ENCODE measurements around the gene HJV.
"Not testable (repeated sequence)": the region's sequence is repeated elsewhere in the genome, so short reads cannot be mapped to it uniquely, and the experiment has no call there.

The HJV gene

DNA sequence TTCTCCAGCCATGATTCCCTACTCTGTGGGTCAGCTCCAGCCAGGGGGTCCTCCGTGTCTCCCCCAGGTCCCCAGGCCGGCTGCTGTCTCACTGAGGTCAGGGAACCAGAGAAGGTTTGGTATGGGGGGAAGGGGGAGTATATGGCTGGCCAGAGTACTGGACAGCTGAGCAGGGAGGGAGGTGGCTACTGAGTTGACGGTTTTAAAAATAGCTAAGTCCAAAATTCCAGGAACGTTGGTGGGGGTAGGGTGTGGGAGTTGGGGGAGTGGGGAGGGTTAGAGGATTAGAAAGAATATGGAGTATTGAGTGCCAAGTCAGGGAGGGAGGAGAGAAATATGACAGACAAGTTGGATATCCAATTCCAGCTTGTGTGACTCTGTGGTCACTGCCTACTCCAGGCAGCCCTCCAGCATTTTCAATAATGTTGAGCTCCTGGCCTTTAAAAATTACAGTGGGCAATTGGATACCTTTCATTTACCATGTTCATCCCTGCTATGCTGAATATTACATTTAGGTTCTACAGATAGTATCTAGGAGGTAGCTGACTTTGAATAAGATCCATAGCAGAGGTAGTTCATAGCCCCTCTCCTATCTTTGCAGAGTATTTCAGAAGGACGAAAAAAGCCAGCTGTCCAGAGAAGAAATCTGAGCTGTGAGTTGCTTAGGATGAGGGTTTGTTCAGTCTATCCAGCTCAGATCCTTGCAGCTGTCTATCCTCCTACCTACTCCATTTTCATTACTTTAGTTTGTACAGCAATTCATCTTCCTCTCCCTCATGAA is at the start of gene HJV:
Gene HJV, minus strand, starts transcription at position 114 of the 781 bp plus-strand sequence. CDS start 1,504 bp downstream, outside the sequence.
- in situ Hi-C loops (cut with MboI; ENCODE audit: low sequenced_read_pairs): no loop called here

DNA sequence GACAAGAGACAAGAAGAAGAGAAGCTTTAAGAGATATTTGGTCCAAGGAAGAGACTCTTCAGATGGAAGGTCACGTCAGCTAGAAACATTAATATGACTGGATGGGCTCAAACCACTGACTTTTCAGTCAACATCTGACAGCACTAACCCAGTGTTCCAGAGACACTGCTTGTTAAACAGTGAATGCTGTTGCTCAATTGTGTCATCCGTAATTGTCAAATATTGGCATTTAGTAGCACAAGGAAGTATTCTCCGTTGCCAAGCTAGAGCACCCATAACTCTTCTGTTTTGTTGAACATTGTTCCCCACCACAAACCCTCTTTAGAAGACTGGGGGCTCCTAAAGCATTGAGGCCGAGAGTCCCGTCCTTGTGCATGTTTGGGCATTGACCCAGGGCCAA is 37.6 kb upstream of the HJV start:
- in situ Hi-C loops (cut with MboI; ENCODE audit: low sequenced_read_pairs): not testable (repeated sequence)

GRCh38 chr1:146051852-146052676 is 30.5 kb upstream of the HJV start:
- in situ Hi-C loops (cut with MboI; ENCODE audit: low sequenced_read_pairs): not testable (repeated sequence)

GRCh38 chr1:146051452-146051851 is 29.9 kb upstream of the HJV start:
- in situ Hi-C loops (cut with MboI; ENCODE audit: low sequenced_read_pairs): no loop called here

- in situ Hi-C loops (cut with MboI; ENCODE audit: low sequenced_read_pairs): not testable (repeated sequence)
Measured at GRCh38 chr1:146050652-146050963, 29.1 kb upstream of the HJV start.

DNA sequence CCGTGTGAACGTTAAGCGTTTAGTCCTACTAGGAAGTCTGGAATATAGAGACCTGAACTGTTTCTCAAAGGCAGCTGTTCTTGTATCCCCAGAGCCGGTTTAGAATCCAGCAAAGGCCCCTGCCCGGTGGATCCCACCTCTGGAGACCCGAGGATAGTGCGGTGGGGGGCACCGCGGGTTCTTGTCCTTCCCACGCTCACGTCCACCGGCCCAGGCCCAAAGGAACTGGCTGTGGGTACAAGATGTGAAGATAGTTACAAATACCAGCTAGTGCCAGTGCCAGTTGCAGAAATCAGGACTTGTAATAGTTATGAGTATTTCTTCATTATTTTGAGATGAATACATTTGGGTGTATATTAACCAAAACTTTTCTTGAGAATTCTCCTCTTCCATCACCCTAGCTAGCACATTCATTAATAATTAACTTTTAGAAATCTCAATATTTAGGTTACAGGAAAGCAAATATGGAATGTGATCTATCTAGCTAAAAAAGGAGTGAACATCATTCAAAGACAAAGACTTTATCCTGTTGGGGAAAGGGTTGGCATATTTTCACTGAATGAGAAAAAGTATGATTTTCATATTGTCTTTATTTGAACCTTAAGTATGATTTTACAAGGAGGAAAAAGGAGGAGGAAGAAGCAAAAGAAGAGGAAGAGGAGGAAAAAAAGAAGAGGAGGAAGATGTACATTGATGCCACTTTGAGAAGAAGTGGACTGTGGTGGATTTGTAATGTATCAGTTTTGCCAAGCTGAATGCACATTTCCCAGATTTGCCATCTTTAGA is 28.5 kb upstream of the HJV start:
- in situ Hi-C loops (cut with MboI; ENCODE audit: low sequenced_read_pairs): not testable (repeated sequence)

DNA sequence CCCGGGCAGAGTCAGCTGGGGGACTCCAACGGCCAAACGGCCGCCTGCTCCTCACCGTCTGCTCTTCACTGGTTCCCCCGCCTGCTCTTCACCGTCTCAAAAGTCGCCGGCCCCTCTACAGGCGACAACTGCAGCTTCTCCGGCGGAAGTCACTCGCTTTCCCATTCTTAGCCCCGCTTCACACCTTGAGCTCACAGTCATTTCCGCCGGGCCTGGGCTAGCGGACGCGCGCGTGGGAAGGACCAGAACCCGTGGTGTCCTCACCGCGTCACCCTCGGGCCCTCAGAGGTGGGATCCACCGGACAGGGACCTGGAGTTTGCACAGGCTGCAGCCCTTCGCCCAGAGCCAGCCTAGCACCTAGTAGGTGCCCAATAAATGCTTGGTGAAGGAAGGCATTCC is 27.9 kb upstream of the HJV start:
- in situ Hi-C loops (cut with MboI; ENCODE audit: low sequenced_read_pairs): no loop called here

DNA sequence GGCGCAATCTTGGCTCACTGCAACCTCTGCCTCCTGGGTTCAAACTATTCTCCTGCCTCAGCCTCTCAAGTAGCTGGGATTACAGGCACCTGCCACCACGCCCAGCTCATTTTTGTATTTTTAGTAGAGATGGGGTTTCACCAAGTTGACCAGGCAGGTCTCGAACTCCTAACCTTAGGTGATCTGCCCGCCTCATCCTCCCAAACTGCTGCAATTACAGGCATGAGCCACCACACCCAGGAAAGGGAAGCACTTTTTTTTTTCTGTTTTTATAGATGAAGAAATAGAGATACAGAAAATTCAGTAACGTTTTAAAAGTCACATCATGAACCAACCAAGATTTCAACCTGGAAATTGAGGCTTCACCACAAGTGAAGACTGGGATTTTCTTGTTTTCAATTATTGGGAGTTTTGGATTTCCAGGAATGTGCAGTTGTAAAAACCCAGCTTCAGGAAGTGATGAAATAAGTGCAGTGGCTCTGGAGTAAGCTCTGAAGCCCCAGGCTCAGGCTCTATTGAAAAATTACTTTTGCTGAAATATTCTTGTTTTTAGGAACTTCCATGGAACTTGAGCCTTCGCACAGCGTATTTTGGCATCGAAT is 27.1 kb upstream of the HJV start:
- in situ Hi-C loops (cut with MboI; ENCODE audit: low sequenced_read_pairs): not testable (repeated sequence)

- in situ Hi-C loops (cut with MboI; ENCODE audit: low sequenced_read_pairs): no loop called here
Measured at GRCh38 chr1:146046664-146047063, 25.1 kb upstream of the HJV start.

GRCh38 chr1:146039844-146040194 is 18.3 kb upstream of the HJV start:
- in situ Hi-C loops (cut with MboI; ENCODE audit: low sequenced_read_pairs): no loop called here

DNA sequence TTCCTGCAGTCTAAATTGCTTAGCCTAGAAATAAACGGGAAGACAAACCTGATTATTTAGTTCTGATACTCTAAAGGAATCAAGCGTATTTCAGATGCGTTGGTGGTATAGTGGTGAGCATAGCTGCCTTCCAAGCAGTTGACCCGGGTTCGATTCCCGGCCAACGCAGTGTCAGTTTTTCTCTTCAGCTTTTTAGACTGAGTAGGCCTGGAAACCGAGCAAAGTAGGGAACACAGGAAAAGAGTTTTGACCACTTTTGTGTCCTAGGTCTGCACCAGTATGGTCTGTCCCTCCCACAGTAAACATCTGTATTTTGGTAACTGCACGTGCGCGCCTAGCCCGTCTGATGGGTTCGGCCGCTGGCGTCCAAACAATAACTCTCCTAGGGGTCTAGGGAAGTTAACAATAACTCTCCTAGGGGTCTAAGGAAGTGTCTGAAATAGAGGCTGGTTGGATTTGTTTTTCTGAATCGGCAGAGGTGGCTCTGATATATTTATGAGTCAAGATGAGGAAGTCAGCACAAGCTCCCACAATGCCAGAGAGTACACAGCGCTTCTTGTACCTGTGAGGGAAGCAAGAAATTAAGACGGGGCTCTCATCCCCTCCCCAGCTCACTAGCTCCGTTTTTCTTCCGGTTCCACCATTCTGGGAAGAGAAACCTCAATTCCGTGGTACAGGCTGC is 15.6 kb upstream of the HJV start:
- in situ Hi-C loops (cut with MboI; ENCODE audit: low sequenced_read_pairs): no loop called here

DNA sequence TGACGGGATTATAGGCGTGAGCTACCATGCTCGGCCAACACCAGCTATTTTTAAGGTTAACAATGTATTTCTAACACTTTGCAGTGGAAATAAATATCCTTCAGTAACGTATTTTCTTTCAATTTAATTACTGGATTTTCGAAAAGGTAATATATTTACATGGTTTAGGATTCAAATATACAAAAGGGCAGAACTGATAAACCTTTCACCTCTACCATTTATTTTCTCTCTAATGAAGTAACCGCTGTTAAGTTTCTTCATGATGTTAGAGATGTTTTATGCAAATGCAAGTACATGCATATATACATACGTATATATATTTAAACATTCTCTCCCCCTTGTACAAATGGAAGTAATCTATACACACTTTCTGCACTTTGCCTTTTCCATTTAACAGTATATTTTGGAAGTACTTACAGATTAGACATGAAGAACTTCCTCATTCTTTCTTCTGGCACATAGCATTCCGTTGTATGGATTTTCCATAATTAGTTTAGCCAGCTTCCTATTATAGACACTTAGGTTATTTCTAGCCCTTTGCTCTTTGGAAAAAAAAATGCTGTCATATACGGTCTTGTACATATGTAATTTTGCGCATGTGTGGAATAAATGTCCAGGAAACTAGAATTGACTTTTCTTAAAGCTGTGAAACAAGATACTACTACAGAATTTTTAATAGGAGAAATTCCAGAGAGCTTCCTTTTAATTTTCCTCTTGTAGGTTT is 14.9 kb upstream of the HJV start:
- in situ Hi-C loops (cut with MboI; ENCODE audit: low sequenced_read_pairs): no loop called here

GRCh38 chr1:146035048-146035423 is 13.5 kb upstream of the HJV start:
- in situ Hi-C loops (cut with MboI; ENCODE audit: low sequenced_read_pairs): no loop called here

DNA sequence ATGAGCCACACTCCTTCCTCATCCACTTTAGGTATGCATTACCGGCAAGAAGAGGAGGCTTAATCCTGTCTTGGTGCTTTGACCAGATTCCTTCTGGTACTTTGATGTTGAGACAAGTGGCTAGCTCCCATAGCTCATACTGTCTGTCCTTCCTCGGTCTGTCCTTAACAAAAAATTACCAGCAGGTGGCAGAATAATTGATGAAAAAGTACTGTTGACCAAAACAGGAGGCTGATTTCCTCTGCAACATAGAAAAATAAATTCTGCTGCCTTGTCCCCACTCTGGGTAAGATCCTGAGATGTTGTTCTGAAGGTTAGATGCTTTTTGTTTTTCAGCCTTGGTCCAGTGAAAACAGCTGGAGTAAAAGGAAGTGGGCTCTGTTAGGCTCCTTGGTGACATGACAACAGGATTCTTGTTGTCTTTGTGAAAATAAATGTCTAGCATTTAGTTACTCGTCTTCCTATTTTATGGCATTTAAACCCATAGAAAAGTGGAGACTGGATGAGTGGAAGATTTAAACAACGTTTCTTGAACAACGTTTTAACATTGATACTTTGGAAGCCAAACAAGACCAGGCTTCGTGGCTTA is 11.2 kb upstream of the HJV start:
- in situ Hi-C loops (cut with MboI; ENCODE audit: low sequenced_read_pairs): no loop called here

- in situ Hi-C loops (cut with MboI; ENCODE audit: low sequenced_read_pairs): no loop called here
Measured at GRCh38 chr1:146031476-146031875, 9.9 kb upstream of the HJV start.

DNA sequence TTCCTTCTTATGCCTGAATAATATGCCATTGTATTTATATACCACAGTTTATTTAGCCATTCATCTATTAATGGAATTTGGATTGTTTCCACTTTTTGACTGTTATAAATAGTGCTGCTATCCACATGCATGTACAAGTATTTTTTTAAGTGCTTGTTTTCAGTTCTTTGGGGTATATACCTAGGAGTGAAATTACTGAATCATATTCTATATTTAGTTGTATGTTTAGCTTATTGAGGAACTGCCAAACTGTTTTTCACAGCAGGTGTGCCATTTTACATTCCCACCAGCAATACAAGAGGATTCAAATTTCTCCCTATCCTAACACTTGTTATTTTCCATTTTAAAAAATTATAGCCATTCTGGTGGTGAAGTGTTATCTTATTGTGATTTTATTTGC is 7.6 kb upstream of the HJV start:
- in situ Hi-C loops (cut with MboI; ENCODE audit: low sequenced_read_pairs): no loop called here

DNA sequence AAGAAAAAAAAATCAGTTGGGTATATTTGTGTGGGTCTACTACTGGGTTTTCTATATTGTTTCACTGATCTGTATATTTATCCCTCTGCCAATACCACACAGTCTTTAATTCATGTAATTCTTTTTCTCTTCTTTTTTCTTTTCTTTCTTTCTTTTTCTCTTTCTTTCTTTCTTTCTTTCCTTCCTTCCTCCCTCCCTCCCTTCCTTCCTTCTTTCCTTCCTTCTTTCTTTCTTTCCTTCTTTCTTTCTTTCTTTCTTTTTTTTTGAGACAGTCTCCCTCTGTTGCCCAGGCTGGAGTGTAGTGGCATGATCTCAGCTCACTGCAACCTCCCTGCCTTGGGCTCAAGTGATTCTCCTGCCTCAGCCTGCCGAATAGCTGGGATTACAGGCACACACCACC is 5.1 kb upstream of the HJV start:
- in situ Hi-C loops (cut with MboI; ENCODE audit: low sequenced_read_pairs): not testable (repeated sequence)

DNA sequence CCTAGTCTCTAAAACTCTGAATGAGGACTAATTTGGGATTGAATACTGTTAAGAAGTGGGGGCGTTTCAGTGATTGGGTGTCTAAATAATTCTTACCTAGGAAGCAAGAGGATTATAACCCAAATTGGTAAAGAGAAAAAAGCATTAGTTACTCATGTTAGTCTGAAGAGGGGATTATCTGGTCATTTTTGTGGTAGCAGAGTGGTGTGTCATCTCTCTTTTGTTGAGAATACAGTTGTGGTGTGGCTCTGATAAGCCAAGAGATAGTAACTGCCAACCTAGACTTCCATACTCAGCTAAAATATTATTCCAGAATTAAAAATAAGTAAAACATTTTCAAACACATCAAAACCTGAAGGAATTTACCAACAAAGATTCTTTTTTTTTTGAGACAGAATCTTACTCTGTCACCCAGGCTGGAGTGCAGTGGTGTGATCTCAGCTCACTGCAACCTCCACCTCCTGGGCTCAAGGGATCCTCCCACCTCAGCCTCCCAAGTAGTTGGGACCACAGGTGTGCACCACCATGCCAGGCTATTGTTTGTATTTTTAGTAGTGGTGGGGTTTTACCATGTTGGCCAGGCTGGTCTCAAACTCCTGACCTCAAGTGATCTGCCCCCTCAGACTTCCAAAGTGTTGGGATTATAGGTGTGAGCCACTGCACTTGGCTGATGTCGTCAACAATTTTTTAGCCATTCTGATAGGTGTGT is 4.4 kb upstream of the HJV start:
- in situ Hi-C loops (cut with MboI; ENCODE audit: low sequenced_read_pairs): not testable (repeated sequence)
